WTC11 (cell line): ENCODE results near the gene CADM1.

ENCODE experiments used
- ATF6 ChIP-seq: sonication (generic); formaldehyde crosslinking; IDR thresholded peaks from 2 replicates; pipeline ENCODE4 v1.8.1; 2023; ENCODE audit warnings: mild to moderate bottlenecking, missing genetic modification reagents
- CBFB ChIP-seq: sonication (generic); formaldehyde crosslinking; IDR thresholded peaks from 2 replicates; pipeline ENCODE4 v1.8.1; 2022; ENCODE audit warnings: mild to moderate bottlenecking, low read depth, missing genetic modification reagents
- CTCF ChIP-seq: fragments of 200-600 bp; IDR thresholded peaks from 2 replicates; pipeline ENCODE4 v1.8.0; 2022; ENCODE audit warnings: antibody characterized with exemption
- ELF4 ChIP-seq: sonication (generic); formaldehyde crosslinking; IDR thresholded peaks from 2 replicates; pipeline ENCODE4 v1.8.1; 2022; ENCODE audit warnings: low read depth, mild to moderate bottlenecking, moderate library complexity, missing genetic modification reagents
- ETV6 ChIP-seq: sonication (generic); formaldehyde crosslinking; IDR thresholded peaks from 2 replicates; pipeline ENCODE4 v1.8.1; 2022; ENCODE audit warnings: mild to moderate bottlenecking, missing genetic modification reagents
- FOXP4 ChIP-seq: sonication (generic); formaldehyde crosslinking; IDR thresholded peaks from 2 replicates; pipeline ENCODE4 v1.8.0; 2022; ENCODE audit warnings: mild to moderate bottlenecking, missing genetic modification reagents
- HMGA2 ChIP-seq: fragments of 250-450 bp; sonication (Bioruptor Pico); IDR thresholded peaks from 2 replicates; pipeline ENCODE4 v1.4.0; 2021; ENCODE audit warnings: mild to moderate bottlenecking, moderate library complexity
- HMGXB4 ChIP-seq: sonication (generic); formaldehyde crosslinking; IDR thresholded peaks from 2 replicates; pipeline ENCODE4 v1.8.1; 2023; ENCODE audit warnings: mild to moderate bottlenecking, moderate library complexity, missing genetic modification reagents
- JUN ChIP-seq: sonication (generic); formaldehyde crosslinking; IDR thresholded peaks from 2 replicates; pipeline ENCODE4 v1.8.0; 2023; ENCODE audit warnings: mild to moderate bottlenecking, missing genetic modification reagents
- SMAD3 ChIP-seq: sonication (generic); formaldehyde crosslinking; IDR thresholded peaks from 2 replicates; pipeline ENCODE4 v1.8.0; 2022; ENCODE audit warnings: missing genetic modification reagents, mild to moderate bottlenecking, borderline replicate concordance
- ZNF263 ChIP-seq: sonication (generic); formaldehyde crosslinking; IDR thresholded peaks from 2 replicates; pipeline ENCODE4 v1.8.1; 2022; ENCODE audit warnings: low read depth, mild to moderate bottlenecking, moderate library complexity, missing genetic modification reagents
- ZNF416 ChIP-seq: fragments of 250-450 bp; sonication (Bioruptor Pico); IDR thresholded peaks from 2 replicates; pipeline ENCODE4 v1.9.0; 2021; ENCODE audit warnings: mild to moderate bottlenecking, inconsistent platforms
- ZSCAN18 ChIP-seq: fragments of 250-450 bp; sonication (Bioruptor Pico); IDR thresholded peaks from 2 replicates; pipeline ENCODE4 v2.1.2; 2022; ENCODE audit warnings: mild to moderate bottlenecking, moderate library complexity

- TF ChIP-seq CTCF (no peak), ZNF416 (CRISPR knock-in tag) (no peak), ETV6 (CRISPR knock-in tag) (no peak), FOXP4 (CRISPR knock-in tag) (no peak), ELF4 (CRISPR knock-in tag) (no peak), JUN (no peak), CBFB (CRISPR knock-in tag) (no peak), ZNF263 (CRISPR knock-in tag) (no peak), HMGXB4 (CRISPR knock-in tag) (no peak), ATF6 (no peak), HMGA2 (no peak), SMAD3 (CRISPR knock-in tag) (no peak), ZSCAN18 (no peak)
These were observed 11.6 kb upstream of the CADM1 start for GRCh38 chr11:115515647-115516395.
